Right hindlimb (tissue), 1 donor: ENCODE results near the gene TBP.
"Not testable (repeated sequence)": the region's sequence is repeated elsewhere in the genome, so short reads cannot be mapped to it uniquely, and the experiment has no call there.

Experiments
- DNase-seq: peaks from one replicate; pipeline ENCODE4 v3.0.0-alpha.2; 2018

Gene TBP

GRCh38 chr6:170612256-170612804 lies 58.2 kb downstream of the TBP start:
- DNase-seq: not testable (repeated sequence)

DNA sequence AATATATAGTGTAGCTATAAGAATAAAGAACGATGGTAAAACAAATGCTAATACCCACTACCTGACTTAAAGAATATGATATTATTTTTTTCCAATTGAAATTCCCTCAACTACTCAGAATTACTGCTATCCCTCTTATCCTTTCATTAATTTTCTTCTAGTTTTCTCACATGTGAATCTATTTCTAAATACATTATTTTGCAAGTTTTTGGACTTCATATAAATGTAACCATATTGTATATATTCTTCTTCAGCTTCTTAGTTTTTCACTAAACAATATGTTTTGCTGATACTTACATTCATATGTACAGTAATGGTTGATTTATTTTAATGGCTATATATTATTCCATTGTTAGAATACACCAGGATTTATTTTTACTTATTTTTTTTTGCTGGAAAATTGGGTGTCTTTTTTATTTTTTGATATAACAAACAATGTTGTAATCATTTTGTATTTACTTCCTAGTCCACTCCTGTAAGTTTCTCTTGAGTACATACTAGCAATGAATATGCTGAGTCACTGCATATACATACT lies 61.9 kb downstream of the TBP start:
- DNase-seq: not testable (repeated sequence)
